Forelimb muscle (tissue), 1 donor: Measurements from ENCODE around the gene PLXNA2. TPM values are rescaled to one million over a fixed set of nuclear protein-coding genes. Genes with fewer than 3 reads are reported as not detected.

Experiments used
- DNase-seq: peaks from one replicate; pipeline ENCODE4 v3.0.0-alpha.2; 2013; ENCODE audit warnings: low read depth
- polyA plus RNA-seq: library from polyadenylated mRNA; unstranded; fragments of 120-200 nt; gene quantifications from one replicate; pipeline ENCODE4 v1.2.1, GENCODE V29; 2013; ENCODE audit not compliant: insufficient read length

PLXNA2 gene
- polyA plus RNA-seq, 1 donor: 36.3 TPM

GRCh38 chr1:208240662-208241355, 3.4 kb downstream of the PLXNA2 start:
- no peak for DNase-seq

- no peak for DNase-seq
These were observed 4.5 kb downstream of the PLXNA2 start for GRCh38 chr1:208239473-208240381.

- DNase-seq: no peak
These were observed 5.3 kb downstream of the PLXNA2 start for GRCh38 chr1:208238710-208239472.

- DNase-seq: no peak
These were observed 6.9 kb downstream of the PLXNA2 start for GRCh38 chr1:208237241-208237640.

GRCh38 chr1:208235982-208236761, 8.0 kb downstream of the PLXNA2 start:
- no peak for DNase-seq

GRCh38 chr1:208235356-208235981, 8.7 kb downstream of the PLXNA2 start:
- DNase-seq: no peak

GRCh38 chr1:208234721-208235120, 9.5 kb downstream of the PLXNA2 start:
- no peak for DNase-seq

GRCh38 chr1:208233978-208234377, 10.2 kb downstream of the PLXNA2 start:
- DNase-seq: no peak

- DNase-seq: no peak
These were observed 10.6 kb downstream of the PLXNA2 start for GRCh38 chr1:208233546-208233945.

GRCh38 chr1:208232662-208233038, 11.5 kb downstream of the PLXNA2 start:
- no peak for DNase-seq

GRCh38 chr1:208231881-208232661, 12.1 kb downstream of the PLXNA2 start:
- no peak for DNase-seq

GRCh38 chr1:208230668-208231529, 13.3 kb downstream of the PLXNA2 start:
- DNase-seq: no peak

GRCh38 chr1:208228550-208228949, 15.6 kb downstream of the PLXNA2 start:
- no peak for DNase-seq

GRCh38 chr1:208228026-208228425, 16.2 kb downstream of the PLXNA2 start:
- no peak for DNase-seq

- no peak for DNase-seq
These were observed 16.8 kb downstream of the PLXNA2 start for GRCh38 chr1:208227366-208227765.

GRCh38 chr1:208225954-208226937, 17.9 kb downstream of the PLXNA2 start:
- DNase-seq: no peak

GRCh38 chr1:208224192-208224713, 19.9 kb downstream of the PLXNA2 start:
- no peak for DNase-seq

- no peak for DNase-seq
These were observed 21.0 kb downstream of the PLXNA2 start for GRCh38 chr1:208223136-208223535.
